ENCODE data around the gene NDRG4.
A peak's percentile ranks its signal among the peaks of the same experiment; 100 is the strongest.

Gene NDRG4

DNA sequence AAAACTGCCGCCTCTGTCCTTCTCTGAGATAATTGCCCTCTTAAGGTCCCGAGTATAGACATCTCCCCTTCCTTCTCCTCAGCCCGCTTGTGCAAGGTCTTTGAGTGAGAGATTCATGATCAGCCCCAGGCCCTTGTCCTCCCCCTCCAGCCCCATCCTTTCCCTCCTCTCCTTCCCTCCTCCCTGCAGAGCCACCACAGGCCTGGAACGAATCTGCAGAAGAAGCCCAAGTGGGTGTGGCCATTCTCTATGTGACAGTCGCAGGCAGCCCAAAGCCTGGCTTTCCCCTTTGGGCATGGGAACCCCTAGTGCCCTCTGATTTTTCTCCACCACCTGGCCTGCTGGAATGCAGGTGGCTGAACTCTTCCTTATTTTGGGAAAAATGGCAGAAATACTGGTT, 7.2 kb upstream of the NDRG4 start:
- Histone ChIP-seq H3K27me3 (ENCODE audit: insufficient read depth, low read length, poor library complexity, severe bottlenecking) (no peaks in the 10 kb centered on the region), H3K4me2 (ENCODE audit: low read depth, low read length, poor library complexity, severe bottlenecking) (no peak overlapping the region)

DNA sequence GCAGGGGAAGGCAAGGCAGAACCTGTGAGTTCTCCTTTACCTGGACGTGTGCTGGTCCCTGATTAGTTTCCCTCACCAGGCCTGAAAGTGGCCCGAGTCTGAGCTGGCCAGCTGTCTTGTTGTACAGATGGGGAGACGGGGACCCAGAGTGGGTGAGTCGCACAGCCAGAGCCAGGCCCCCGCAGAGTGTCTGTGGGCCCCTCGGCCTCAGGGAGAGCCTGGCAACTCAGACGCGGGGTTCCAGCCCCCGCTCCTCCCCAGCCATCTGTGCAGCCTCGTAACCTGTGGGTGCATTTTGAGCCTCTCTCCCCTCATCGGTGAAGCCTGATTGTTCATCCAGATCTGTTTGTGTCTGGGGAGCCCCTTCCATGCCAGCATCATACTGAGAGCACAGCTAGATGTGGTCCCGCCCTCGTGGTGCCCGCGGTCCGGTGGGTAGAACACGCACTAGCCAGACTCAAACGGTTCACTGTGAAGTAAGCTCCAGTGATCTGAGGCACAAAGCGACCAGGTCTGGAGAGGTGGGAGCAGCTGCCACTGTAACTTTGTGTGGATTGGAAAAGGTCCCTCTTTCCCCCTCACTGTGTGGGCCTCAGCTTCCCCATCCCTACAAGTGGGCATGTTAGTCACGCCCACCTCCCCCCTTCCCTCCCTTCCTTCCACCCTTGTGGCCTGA, 6.0 kb upstream of the NDRG4 start:
- no peaks in the 10 kb centered on the region for H3K4me1 ChIP-seq (ENCODE audit: insufficient read depth, low read length, poor library complexity, severe bottlenecking)
- no peak for TF ChIP-seq EZH2phosphoT487 (IDR thresholded peaks at IDR 0.05; ENCODE audit: borderline replicate concordance)
- TF ChIP-seq, protein P1, sequence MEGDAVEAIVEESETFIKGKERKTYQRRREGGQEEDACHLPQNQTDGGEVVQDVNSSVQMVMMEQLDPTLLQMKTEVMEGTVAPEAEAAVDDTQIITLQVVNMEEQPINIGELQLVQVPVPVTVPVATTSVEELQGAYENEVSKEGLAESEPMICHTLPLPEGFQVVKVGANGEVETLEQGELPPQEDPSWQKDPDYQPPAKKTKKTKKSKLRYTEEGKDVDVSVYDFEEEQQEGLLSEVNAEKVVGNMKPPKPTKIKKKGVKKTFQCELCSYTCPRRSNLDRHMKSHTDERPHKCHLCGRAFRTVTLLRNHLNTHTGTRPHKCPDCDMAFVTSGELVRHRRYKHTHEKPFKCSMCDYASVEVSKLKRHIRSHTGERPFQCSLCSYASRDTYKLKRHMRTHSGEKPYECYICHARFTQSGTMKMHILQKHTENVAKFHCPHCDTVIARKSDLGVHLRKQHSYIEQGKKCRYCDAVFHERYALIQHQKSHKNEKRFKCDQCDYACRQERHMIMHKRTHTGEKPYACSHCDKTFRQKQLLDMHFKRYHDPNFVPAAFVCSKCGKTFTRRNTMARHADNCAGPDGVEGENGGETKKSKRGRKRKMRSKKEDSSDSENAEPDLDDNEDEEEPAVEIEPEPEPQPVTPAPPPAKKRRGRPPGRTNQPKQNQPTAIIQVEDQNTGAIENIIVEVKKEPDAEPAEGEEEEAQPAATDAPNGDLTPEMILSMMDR (conservative IDR thresholded peaks at IDR 0.05; ENCODE audit: low read length), result no peak

More for the DNA sequence above, 7.2 kb upstream of the NDRG4 start:
- H3K79me2 ChIP-seq (ENCODE audit: insufficient read depth, low read length), result no peaks in the 10 kb centered on the region
- no peaks in the 10 kb centered on the region for H3K4me1 ChIP-seq (ENCODE audit: insufficient read depth, low read length, poor library complexity, severe bottlenecking)
- no peak for TF ChIP-seq EZH2phosphoT487 (IDR thresholded peaks at IDR 0.05; ENCODE audit: borderline replicate concordance)
- TF ChIP-seq, protein P1 (conservative IDR thresholded peaks at IDR 0.05; ENCODE audit: low read length), result no peak
- H3F3A ChIP-seq (ENCODE audit: low read depth), result no peaks in the 10 kb centered on the region
- no peaks in the 10 kb centered on the region for H3K36me3 ChIP-seq (ENCODE audit: insufficient read depth, low read length)
- no peak overlapping the region for H3K4me3 ChIP-seq (ENCODE audit: low read length, poor library complexity, severe bottlenecking)
- H3K9me3 ChIP-seq (ENCODE audit: insufficient read depth, low read depth, low read length), result no peaks in the 10 kb centered on the region
- no peaks in the 10 kb centered on the region for H3K9me2 ChIP-seq (replicated peaks; ENCODE audit: low read depth, low read length)
- H4K20me1 ChIP-seq (ENCODE audit: insufficient read depth, low read length, poor library complexity, severe bottlenecking), result no peaks in the 10 kb centered on the region
- H3K9ac ChIP-seq (ENCODE audit: low read depth, low read length, poor library complexity, severe bottlenecking), result no peak overlapping the region
- H2AFZ ChIP-seq (ENCODE audit: low read length), result no peak overlapping the region

DNA sequence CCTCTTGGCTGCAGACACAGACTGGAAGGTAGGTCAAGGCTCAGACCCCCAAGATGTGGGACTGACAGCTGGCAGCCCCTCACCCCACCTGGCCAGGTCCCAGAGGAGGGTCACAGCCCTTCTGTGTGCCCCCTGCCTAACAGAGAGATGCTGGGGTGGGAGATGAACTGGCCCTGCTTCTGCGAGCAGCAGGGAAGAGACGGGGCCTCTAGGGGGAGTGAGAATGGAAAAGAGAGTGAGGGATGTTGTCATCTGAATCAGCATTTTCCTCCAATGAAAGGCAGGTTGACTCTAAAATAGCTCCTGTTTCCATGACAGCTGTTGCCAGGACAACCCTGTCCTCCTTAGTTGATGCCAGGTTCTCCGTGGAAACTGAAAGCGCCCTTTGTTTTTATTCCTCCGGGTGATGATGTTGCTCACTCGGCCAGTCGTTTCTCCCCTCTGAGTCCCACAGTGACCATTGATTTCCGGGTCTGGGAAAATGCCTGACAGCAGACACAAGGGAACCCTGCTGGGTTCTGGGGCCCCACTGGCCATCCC, 4.9 kb upstream of the NDRG4 start:
- Histone ChIP-seq H3K9me3 (ENCODE audit: insufficient read depth, low read depth, low read length) (no peaks in the 10 kb centered on the region), H3F3A (ENCODE audit: low read depth) (no peaks in the 10 kb centered on the region), H3K36me3 (ENCODE audit: insufficient read depth, low read length) (no peaks in the 10 kb centered on the region), H3K9me2 (replicated peaks; ENCODE audit: low read depth, low read length) (no peaks in the 10 kb centered on the region), H3K4me1 (ENCODE audit: insufficient read depth, low read length, poor library complexity, severe bottlenecking) (no peaks in the 10 kb centered on the region), H3K4me3 (ENCODE audit: low read length, poor library complexity, severe bottlenecking) (no peak overlapping the region), H4K20me1 (ENCODE audit: insufficient read depth, low read length, poor library complexity, severe bottlenecking) (no peaks in the 10 kb centered on the region), H3K27me3 (ENCODE audit: insufficient read depth, low read length, poor library complexity, severe bottlenecking) (no peaks in the 10 kb centered on the region), H3K9ac (ENCODE audit: low read depth, low read length, poor library complexity, severe bottlenecking) (no peak overlapping the region), H3K4me2 (ENCODE audit: low read depth, low read length, poor library complexity, severe bottlenecking) (no peak overlapping the region), H3K79me2 (ENCODE audit: insufficient read depth, low read length) (no peaks in the 10 kb centered on the region), H2AFZ (ENCODE audit: low read length) (no peak overlapping the region)
- TF ChIP-seq, protein P1 (conservative IDR thresholded peaks at IDR 0.05; ENCODE audit: low read length), result peak; percentile 60
- TF ChIP-seq EZH2phosphoT487 (IDR thresholded peaks at IDR 0.05; ENCODE audit: borderline replicate concordance), result no peak

More for the DNA sequence above, 6.0 kb upstream of the NDRG4 start:
- H4K20me1 ChIP-seq (ENCODE audit: insufficient read depth, low read length, poor library complexity, severe bottlenecking), result no peaks in the 10 kb centered on the region
- H3F3A ChIP-seq (ENCODE audit: low read depth), result no peaks in the 10 kb centered on the region
- H3K27me3 ChIP-seq (ENCODE audit: insufficient read depth, low read length, poor library complexity, severe bottlenecking), result no peaks in the 10 kb centered on the region
- no peak overlapping the region for H3K4me3 ChIP-seq (ENCODE audit: low read length, poor library complexity, severe bottlenecking)
- H3K79me2 ChIP-seq (ENCODE audit: insufficient read depth, low read length), result no peaks in the 10 kb centered on the region
- no peaks in the 10 kb centered on the region for H3K36me3 ChIP-seq (ENCODE audit: insufficient read depth, low read length)
- H3K9me3 ChIP-seq (ENCODE audit: insufficient read depth, low read depth, low read length), result no peaks in the 10 kb centered on the region
- H3K9ac ChIP-seq (ENCODE audit: low read depth, low read length, poor library complexity, severe bottlenecking), result no peak overlapping the region
- H3K9me2 ChIP-seq (replicated peaks; ENCODE audit: low read depth, low read length), result no peaks in the 10 kb centered on the region
- no peak overlapping the region for H3K4me2 ChIP-seq (ENCODE audit: low read depth, low read length, poor library complexity, severe bottlenecking)
- H2AFZ ChIP-seq (ENCODE audit: low read length), result no peak overlapping the region
